Adrenal gland (tissue), 12 donors: ENCODE data around the gene SDK1. TPM values are rescaled to one million over a fixed set of nuclear protein-coding genes. Genes with fewer than 3 reads are reported as not detected.

Source experiments
- DNase-seq, 7 donors: peaks; one replicate each; pipeline ENCODE4 v3.0.0-alpha.2; 2019 to 2020
- H3K27ac ChIP-seq, 5 donors: fragments of 200-600 bp; sonication (generic) in 4 of 5; 1 replicate in 3 of 5; 2 replicates in 2 of 5; pipeline versions ENCODE4 v1.5.1 to v1.8.0; 2016 to 2020; ENCODE audit warnings: mild to moderate bottlenecking in 1 of 5
- H3K27me3 ChIP-seq: fragments of 200-600 bp; 2 replicates; pipeline ENCODE4 v1.8.0; 2021
- H3K36me3 ChIP-seq, 2 donors: fragments of 200-600 bp; replicated peaks in 1 of 2; 1 replicate in 1 of 2; 2 replicates in 1 of 2; pipeline versions ENCODE4 v1.5.1 to v1.8.0; 2018 to 2022
- H3K4me1 ChIP-seq, 2 donors: fragments of 200-600 bp; replicated peaks in 1 of 2; 1 replicate in 1 of 2; 2 replicates in 1 of 2; pipeline versions ENCODE4 v1.5.1 to v1.8.0; 2018 to 2021
- H3K4me3 ChIP-seq, 4 donors: fragments of 200-600 bp; sonication (generic) in 3 of 4; one replicate each; pipeline ENCODE4 v1.5.1; 2016 to 2018
- H3K9me3 ChIP-seq, 3 donors: fragments of 200-600 bp; sonication (generic) in 1 of 3; replicated peaks in 1 of 3; 1 replicate in 2 of 3; 2 replicates in 1 of 3; pipeline versions ENCODE4 v1.5.1 to v1.8.0; 2016 to 2021
- CTCF ChIP-seq, 6 experiments: fragments of 450-650 bp in 4 of 6; fragments of 200-600 bp in 2 of 6; sonication (generic) in 1 of 6; IDR thresholded peaks; 1 replicate in 5 of 6; 2 replicates in 1 of 6; pipeline versions ENCODE4 v1.5.1 to v1.8.0; 2016 to 2021; ENCODE audit warnings: antibody characterized with exemption in 6 of 6, mild to moderate bottlenecking in 2 of 6, moderate library complexity in 1 of 6
- POLR2A ChIP-seq, 2 donors: fragments of 450-650 bp; IDR thresholded peaks; one replicate each; pipeline ENCODE4 v1.6.1; 2017; ENCODE audit warnings: antibody characterized with exemption in 2 of 2, mild to moderate bottlenecking in 2 of 2, moderate library complexity in 1 of 2
- WGBS, 4 donors: extraction: QIAGEN DNeasy Blood & Tissue Kit in 2 of 4; methylation state at CpG; one replicate each; pipeline versions ENCODE4 v1.1.5 to v1.1.7; 2013 to 2017; 5-methylcytosine and 5-hydroxymethylcytosine counted together
- intact Hi-C, 2 donors: fragments of 100-400 bp; cut with DNase I; formaldehyde crosslinking; loops; one replicate each; pipeline versions ENCODE4 v1.14.1 to v1.15.0; 2022 to 2023
- polyA plus RNA-seq, 3 donors: library from polyadenylated mRNA; stranded (reverse); fragments of 200-250 nt in 2 of 3; fragments of 350-450 nt in 1 of 3; fragmentation: Illumina TruSeq in 1 of 3; extraction: RNeasy Lipid Tissue Mini Kit (QIAGEN cat#74804) in 1 of 3; gene quantifications; one replicate each; pipeline ENCODE4 v1.2.3, GENCODE V29; 2013 to 2014
- total RNA-seq, 9 donors: library from RNA; depleted of rRNA in 4 of 9; stranded (reverse); fragments of >200 nt in 4 of 9; fragments of 120-200 nt in 1 of 9; fragmentation: NEBNext Ultra II Directional in 1 of 9; extraction: Animal tissue kit (Norgen Biotek cat#: 25700) in 1 of 9; gene quantifications; one replicate each; pipeline versions ENCODE4 v1.1.0 to v1.2.4, GENCODE V29; 2013 to 2023
- donor health status: healthy with polysubstance abuse.
- donor health status: Bipolar disorder and iron deficiency.
- donor health status: DM: yes; HTN: yes; CAD: no.
- donor health status: DM: no; HTN: no; CAD: no.
- donor health status: DM: no; HTN: no; CAD: no.
- donor health status: DM: yes; HTN: yes; CAD: no.

SDK1 gene
- total and polyA plus RNA-seq, 12 donors, result 0.50 to 3.6 (median 1.5) TPM

GRCh38 chr7:4195660-4196059 lies 894.6 kb downstream of the SDK1 start:
- 78 to 91% (median 84%) methylated on average over 7 of the region's 7 CpGs for WGBS, 4 donors
- no peaks in the 10 kb centered on the region for H3K9me3 ChIP-seq
- H3K4me3 ChIP-seq, result no peak overlapping the region
- no peak overlapping the region for H3K27ac ChIP-seq
- no peak for DNase-seq
- no peaks in the 10 kb centered on the region for H3K36me3 ChIP-seq
- TF ChIP-seq POLR2A (IDR thresholded peaks at IDR 0.05), result no peak
- TF ChIP-seq CTCF (IDR thresholded peaks at IDR 0.05), result no peak
- no peaks in the 10 kb centered on the region for H3K27me3 ChIP-seq
- no peaks in the 10 kb centered on the region for H3K4me1 ChIP-seq
- intact Hi-C loops, result no loop called here

- intact Hi-C loops, result no loop called here
- no peak for DNase-seq
- H3K27ac ChIP-seq, result no peak overlapping the region
- no peaks in the 10 kb centered on the region for H3K4me1 ChIP-seq
- no peaks in the 10 kb centered on the region for H3K36me3 ChIP-seq
- no peak for TF ChIP-seq CTCF (IDR thresholded peaks at IDR 0.05)
- no peak for TF ChIP-seq POLR2A (IDR thresholded peaks at IDR 0.05)
- H3K9me3 ChIP-seq, result no peaks in the 10 kb centered on the region
- no peaks in the 10 kb centered on the region for H3K27me3 ChIP-seq
- WGBS, 4 donors, result 70 to 79% (median 76%) methylated on average over 15 of the region's 15 CpGs
- no peak overlapping the region for H3K4me3 ChIP-seq
Observed at GRCh38 chr7:4196121-4196819, 895.2 kb downstream of the SDK1 start.

- 85 to 90% (median 87%) methylated on average over 6 of the region's 6 CpGs for whole genome bisulfite sequencing, 4 donors
- Histone ChIP-seq H3K36me3 (no peaks in the 10 kb centered on the region), H3K4me1 (no peaks in the 10 kb centered on the region), H3K27me3 (no peaks in the 10 kb centered on the region), H3K4me3 (no peak overlapping the region), H3K27ac (no peak overlapping the region), H3K9me3 (no peaks in the 10 kb centered on the region)
- DNase-seq, result no peak
- no peak for TF ChIP-seq CTCF (IDR thresholded peaks at IDR 0.05)
- no peak for TF ChIP-seq POLR2A (IDR thresholded peaks at IDR 0.05)
- intact Hi-C loops, result no loop called here
Observed at GRCh38 chr7:4198301-4198700, 897.2 kb downstream of the SDK1 start.

GRCh38 chr7:4200546-4201094 lies 899.6 kb downstream of the SDK1 start:
- WGBS, 4 donors, result 80 to 88% (median 85%) methylated on average over 1 to 2 of the region's 2 CpGs
- no peak for DNase-seq
- Histone ChIP-seq H3K27ac (no peak overlapping the region), H3K27me3 (no peaks in the 10 kb centered on the region), H3K36me3 (no peaks in the 10 kb centered on the region), H3K4me1 (no peaks in the 10 kb centered on the region), H3K9me3 (no peaks in the 10 kb centered on the region), H3K4me3 (no peak overlapping the region)
- TF ChIP-seq CTCF (IDR thresholded peaks at IDR 0.05), result no peak
- TF ChIP-seq POLR2A (IDR thresholded peaks at IDR 0.05), result no peak
- intact Hi-C loops, result no loop called here
